ENCODE measurements around the gene NSUN7.
A peak's percentile ranks its signal among the peaks of the same experiment; 100 is the strongest.

The NSUN7 gene

DNA sequence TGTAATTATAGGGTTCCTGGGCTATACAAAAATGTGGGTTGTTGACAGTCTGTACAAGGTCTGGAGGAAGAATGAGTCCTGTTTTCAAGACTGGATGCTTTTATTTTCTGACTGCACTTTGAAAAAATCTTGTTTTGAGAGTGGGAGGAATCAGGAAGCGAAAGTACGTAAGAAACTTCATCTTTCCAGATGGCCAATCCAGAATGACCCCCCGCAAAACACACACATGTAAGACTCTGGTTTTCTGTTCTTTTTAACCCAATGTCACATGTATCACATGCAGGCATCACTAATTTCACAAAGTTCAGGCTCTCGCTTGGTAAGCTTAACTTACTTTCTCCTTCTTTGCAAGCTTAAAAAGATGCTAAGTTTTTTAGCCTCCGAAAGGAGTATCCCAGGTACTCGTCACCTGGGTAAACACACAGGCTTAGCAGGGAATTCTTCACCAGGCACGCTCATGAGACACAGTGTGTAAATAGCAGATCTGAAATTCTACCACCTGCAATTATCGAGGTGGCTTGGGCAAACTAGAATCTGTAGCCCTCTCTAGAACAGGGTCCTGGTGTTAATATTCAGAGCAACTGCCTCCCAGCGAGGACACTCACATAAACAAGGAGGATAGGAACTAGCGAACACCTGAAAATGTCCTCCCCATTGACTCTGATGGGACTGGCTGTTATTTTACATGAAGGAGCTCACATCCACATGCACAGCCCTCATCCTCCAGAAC lies 90.7 kb downstream of the NSUN7 start:
- TF ChIP-seq CTCF (IDR thresholded peaks at IDR 0.05; ENCODE audit: extremely low read depth, missing control alignments), result no peak
- peak; percentile 48 for DNase-seq (ENCODE audit: low spot score)

GRCh38 chr4:40840985-40841571 lies 91.3 kb downstream of the NSUN7 start:
- DNase-seq (ENCODE audit: low spot score), result peak; percentile 68
- peak; percentile 72 for TF ChIP-seq CTCF (IDR thresholded peaks at IDR 0.05; ENCODE audit: extremely low read depth, missing control alignments)

DNA sequence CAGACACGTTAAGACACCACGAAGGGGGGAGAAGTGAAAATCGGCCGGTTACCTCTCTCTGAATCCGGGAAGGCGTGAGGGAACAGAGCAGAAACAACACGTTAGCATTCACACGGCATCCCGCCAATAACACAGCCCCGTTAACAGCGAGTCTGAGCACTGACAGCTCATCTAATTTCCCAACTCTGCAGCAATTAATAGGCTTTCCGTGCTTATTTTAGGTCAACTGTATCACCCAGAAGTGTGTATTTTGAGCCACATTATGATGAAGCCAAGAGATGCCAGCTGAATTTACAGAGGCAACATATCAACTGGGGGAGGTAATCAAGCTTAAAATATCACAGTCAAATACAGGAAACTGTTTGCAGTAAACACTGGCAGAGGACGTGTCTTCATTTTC lies 92.6 kb downstream of the NSUN7 start:
- DNase-seq (ENCODE audit: low spot score), result no peak
- no peak for TF ChIP-seq CTCF (IDR thresholded peaks at IDR 0.05; ENCODE audit: extremely low read depth, missing control alignments)

DNA sequence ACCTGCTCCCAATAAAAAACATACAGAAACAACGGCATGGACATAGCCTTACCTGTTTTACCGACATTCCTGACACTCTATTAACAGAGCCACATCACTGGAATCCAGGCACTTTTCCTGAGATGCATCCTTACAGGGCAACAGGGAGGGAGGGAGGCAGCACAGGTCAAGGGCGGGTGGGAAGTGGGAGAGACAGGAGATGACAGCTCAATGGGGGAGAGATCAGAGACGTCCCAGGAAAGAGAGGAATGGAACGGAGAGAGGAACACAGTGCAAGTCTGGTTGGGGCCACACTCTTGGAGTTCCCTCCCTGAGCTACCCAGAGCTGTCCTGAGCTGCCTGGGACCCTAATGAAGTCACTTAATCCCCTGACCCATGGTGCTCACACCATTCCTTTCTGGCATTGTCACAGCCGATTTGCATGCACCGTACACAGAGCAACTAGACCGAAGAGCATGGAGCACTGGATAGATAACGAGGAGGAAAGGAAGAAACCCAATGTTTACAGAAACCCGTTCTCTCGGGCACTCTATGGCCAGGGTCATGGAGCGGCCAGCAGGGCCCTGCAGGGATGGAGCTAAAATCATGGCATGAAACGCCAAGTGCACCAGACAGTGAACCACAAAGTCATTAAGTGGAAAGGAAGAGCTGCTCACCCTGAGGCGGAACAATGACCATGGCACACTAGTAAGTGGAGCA lies 93.1 kb downstream of the NSUN7 start:
- no peak for DNase-seq (ENCODE audit: low spot score)
- no peak for TF ChIP-seq CTCF (IDR thresholded peaks at IDR 0.05; ENCODE audit: extremely low read depth, missing control alignments)

DNA sequence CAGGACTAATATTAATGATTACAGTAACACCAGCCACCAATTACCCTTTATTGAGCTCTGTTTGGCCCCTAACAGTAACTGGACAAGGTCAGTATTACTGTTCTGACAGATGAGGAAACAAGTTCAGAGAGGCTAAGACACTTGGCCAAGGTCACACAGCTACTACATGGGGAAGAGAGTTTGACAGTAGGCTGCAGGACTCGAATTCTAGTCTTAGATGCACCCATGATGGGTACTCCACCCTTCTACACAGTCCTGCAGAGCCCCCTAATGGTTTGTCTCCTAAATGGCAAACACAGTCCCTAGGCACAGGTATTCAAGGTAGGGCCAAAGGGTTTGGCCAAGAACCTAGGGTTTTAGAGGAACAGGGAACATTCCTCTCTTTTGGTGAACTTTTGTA lies 93.9 kb downstream of the NSUN7 start:
- peak; percentile 54 for DNase-seq (ENCODE audit: low spot score)
- peak; percentile 63 for TF ChIP-seq CTCF (IDR thresholded peaks at IDR 0.05; ENCODE audit: extremely low read depth, missing control alignments)

DNA sequence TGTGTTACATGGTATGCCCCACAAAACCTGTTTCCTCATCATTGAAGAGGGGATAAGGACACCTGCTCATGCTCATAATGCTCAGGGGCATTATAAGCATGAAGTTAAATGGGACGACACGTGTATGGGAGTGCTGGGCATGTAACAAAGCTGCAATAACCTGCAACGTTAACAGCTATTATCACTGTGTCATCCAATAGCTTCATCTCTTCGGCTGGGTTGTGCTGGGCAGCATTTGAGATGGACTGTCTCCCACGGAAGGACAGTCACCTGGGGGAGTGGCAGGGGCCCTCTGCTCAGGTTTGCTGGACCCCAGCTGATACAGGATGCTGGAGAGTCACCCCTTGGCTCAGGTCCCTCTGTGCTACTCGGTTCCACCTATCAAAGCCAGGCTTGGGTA lies 94.5 kb downstream of the NSUN7 start:
- no peak for TF ChIP-seq CTCF (IDR thresholded peaks at IDR 0.05; ENCODE audit: extremely low read depth, missing control alignments)
- no peak for DNase-seq (ENCODE audit: low spot score)

GRCh38 chr4:40845154-40845835 lies 95.5 kb downstream of the NSUN7 start:
- DNase-seq (ENCODE audit: low spot score), result no peak
- TF ChIP-seq CTCF (IDR thresholded peaks at IDR 0.05; ENCODE audit: extremely low read depth, missing control alignments), result no peak

All from GM20000 (cell line).